Measurements from ENCODE around the gene PLCH1.

The PLCH1 gene

GRCh38 chr3:155743606-155744005, 1.3 kb downstream of the PLCH1 start:
- Histone ChIP-seq H3K9me2 (ENCODE audit: low read depth, low read length) (no peaks in the 10 kb centered on the region), H3K36me3 (ENCODE audit: insufficient read depth, low read length) (no peaks in the 10 kb centered on the region), H3K4me1 (ENCODE audit: insufficient read depth, low read length, severe bottlenecking) (peaks cover 26% of the 10 kb centered on the region), H3K79me2 (ENCODE audit: insufficient read depth, low read length) (no peaks in the 10 kb centered on the region), H3K9me3 (ENCODE audit: low read length) (no peaks in the 10 kb centered on the region), H4K20me1 (ENCODE audit: insufficient read depth, low read length) (no peaks in the 10 kb centered on the region), H3K27ac (ENCODE audit: low read depth, low read length, poor library complexity, severe bottlenecking) (no peak overlapping the region), H3K4me3 (ENCODE audit: low read depth, low read length, poor library complexity, severe bottlenecking) (peak overlapping the region; percentile 72), H3K9ac (ENCODE audit: low read length) (peak overlapping the region; percentile 63; the same call in 1 of the 2 replicates), H3F3A (ENCODE audit: insufficient read depth, low read length) (no peaks in the 10 kb centered on the region), H3K27me3 (ENCODE audit: insufficient read depth, low read length) (peaks cover 9% of the 10 kb centered on the region; the same call in 1 of the 2 replicates), H3K4me2 (ENCODE audit: low read length) (peak overlapping the region; percentile 87), H2AFZ (ENCODE audit: low read length) (peak overlapping the region; percentile 51; the same call in 1 of the 2 replicates)
- TF ChIP-seq CTCF (IDR thresholded peaks at IDR 0.05; ENCODE audit: low read length) (no peak), EZH2 (IDR thresholded peaks at IDR 0.05; ENCODE audit: borderline replicate concordance, low read length) (no peak)

- H3K79me2 ChIP-seq (ENCODE audit: insufficient read depth, low read length), result no peaks in the 10 kb centered on the region
- no peak overlapping the region for H3K9ac ChIP-seq (ENCODE audit: low read length)
- H3K27ac ChIP-seq (ENCODE audit: low read depth, low read length, poor library complexity, severe bottlenecking), result no peak overlapping the region
- peaks cover 6% of the 10 kb centered on the region; the same call in 1 of the 2 replicates for H3K27me3 ChIP-seq (ENCODE audit: insufficient read depth, low read length)
- no peaks in the 10 kb centered on the region for H4K20me1 ChIP-seq (ENCODE audit: insufficient read depth, low read length)
- TF ChIP-seq EZH2 (IDR thresholded peaks at IDR 0.05; ENCODE audit: borderline replicate concordance, low read length) (no peak), CTCF (IDR thresholded peaks at IDR 0.05; ENCODE audit: low read length) (no peak)
- no peak overlapping the region for H3K4me3 ChIP-seq (ENCODE audit: low read depth, low read length, poor library complexity, severe bottlenecking)
- H3K9me2 ChIP-seq (ENCODE audit: low read depth, low read length), result no peaks in the 10 kb centered on the region
- H3K4me1 ChIP-seq (ENCODE audit: insufficient read depth, low read length, severe bottlenecking), result peaks cover 26% of the 10 kb centered on the region
- no peaks in the 10 kb centered on the region for H3F3A ChIP-seq (ENCODE audit: insufficient read depth, low read length)
- H2AFZ ChIP-seq (ENCODE audit: low read length), result no peak overlapping the region
- no peaks in the 10 kb centered on the region for H3K9me3 ChIP-seq (ENCODE audit: low read length)
- H3K4me2 ChIP-seq (ENCODE audit: low read length), result no peak overlapping the region
- no peaks in the 10 kb centered on the region for H3K36me3 ChIP-seq (ENCODE audit: insufficient read depth, low read length)
Measured at GRCh38 chr3:155742349-155742965, 2.4 kb downstream of the PLCH1 start.

- no peaks in the 10 kb centered on the region for H3K36me3 ChIP-seq (ENCODE audit: insufficient read depth, low read length)
- no peaks in the 10 kb centered on the region for H3K79me2 ChIP-seq (ENCODE audit: insufficient read depth, low read length)
- no peaks in the 10 kb centered on the region for H3K9me2 ChIP-seq (ENCODE audit: low read depth, low read length)
- no peak overlapping the region for H2AFZ ChIP-seq (ENCODE audit: low read length)
- H3K4me1 ChIP-seq (ENCODE audit: insufficient read depth, low read length, severe bottlenecking), result peaks cover 26% of the 10 kb centered on the region
- H3K4me2 ChIP-seq (ENCODE audit: low read length), result no peak overlapping the region
- no peak overlapping the region for H3K4me3 ChIP-seq (ENCODE audit: low read depth, low read length, poor library complexity, severe bottlenecking)
- H3K9ac ChIP-seq (ENCODE audit: low read length), result no peak overlapping the region
- no peaks in the 10 kb centered on the region for H3F3A ChIP-seq (ENCODE audit: insufficient read depth, low read length)
- TF ChIP-seq EZH2 (IDR thresholded peaks at IDR 0.05; ENCODE audit: borderline replicate concordance, low read length) (no peak), CTCF (IDR thresholded peaks at IDR 0.05; ENCODE audit: low read length) (no peak)
- H4K20me1 ChIP-seq (ENCODE audit: insufficient read depth, low read length), result no peaks in the 10 kb centered on the region
- no peaks in the 10 kb centered on the region for H3K9me3 ChIP-seq (ENCODE audit: low read length)
- no peak overlapping the region for H3K27ac ChIP-seq (ENCODE audit: low read depth, low read length, poor library complexity, severe bottlenecking)
- peaks cover 6% of the 10 kb centered on the region; the same call in 1 of the 2 replicates for H3K27me3 ChIP-seq (ENCODE audit: insufficient read depth, low read length)
Measured at GRCh38 chr3:155741603-155742002, 3.3 kb downstream of the PLCH1 start.
